HG03432 (cell line): ENCODE results near the gene SPNS2.
"Not testable (repeated sequence)": the region's sequence is repeated elsewhere in the genome, so short reads cannot be mapped to it uniquely, and the experiment has no call there.

Experiments used
- ATAC-seq: cut with Tn5 transposase; IDR thresholded peaks from one replicate; pipeline ENCODE4 v1.9.1; 2021; ENCODE audit warnings: mild to moderate bottlenecking, moderate library complexity; ENCODE audit not compliant: unreplicated experiment

Gene SPNS2

GRCh38 chr17:4562015-4562969 is 63.6 kb downstream of the SPNS2 start:
- no peak for ATAC-seq

DNA sequence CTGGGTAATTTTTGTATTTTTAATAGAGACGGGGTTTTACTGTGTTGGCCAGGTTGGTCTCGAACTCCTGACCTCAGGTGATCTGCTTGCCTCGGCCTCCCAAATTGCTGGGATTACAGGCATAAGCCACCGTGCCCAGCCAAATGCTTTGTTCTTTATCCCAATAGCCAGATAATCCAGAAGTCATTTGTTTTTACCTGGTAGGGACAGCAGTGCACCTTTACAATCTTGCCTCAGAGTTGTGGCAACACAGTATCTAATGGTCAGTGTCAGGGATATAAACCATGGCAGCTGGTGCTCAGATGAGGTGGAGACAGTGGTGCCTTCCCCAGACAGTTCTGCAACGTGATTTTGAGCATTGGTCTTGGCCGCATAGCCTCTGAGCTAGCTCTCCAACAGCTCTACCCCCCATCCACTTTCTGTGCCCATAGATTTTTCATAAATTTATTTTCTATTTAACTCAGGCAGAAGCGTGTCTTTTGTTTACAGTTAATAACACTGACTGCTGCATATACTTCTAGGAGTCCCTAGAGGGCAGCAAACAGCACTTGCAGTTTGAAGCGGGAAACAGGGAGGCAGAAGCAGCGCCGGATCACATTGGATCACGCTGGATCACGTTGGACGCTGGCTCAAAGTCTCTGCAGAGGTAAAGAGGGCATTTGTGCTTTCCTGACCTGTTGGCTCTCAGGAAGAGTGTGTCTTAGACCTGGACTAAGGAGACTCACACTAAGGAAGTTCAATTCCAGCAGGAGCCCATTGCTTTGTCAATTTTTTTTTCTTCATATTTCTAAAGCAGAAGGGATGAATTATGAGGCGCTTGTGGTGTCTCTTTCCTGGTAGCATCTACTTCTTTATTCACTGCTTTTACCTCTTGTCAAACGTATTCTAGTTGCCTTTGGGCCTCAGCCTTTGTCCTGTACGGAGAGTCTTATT is 66.8 kb downstream of the SPNS2 start:
- ATAC-seq, result no peak

DNA sequence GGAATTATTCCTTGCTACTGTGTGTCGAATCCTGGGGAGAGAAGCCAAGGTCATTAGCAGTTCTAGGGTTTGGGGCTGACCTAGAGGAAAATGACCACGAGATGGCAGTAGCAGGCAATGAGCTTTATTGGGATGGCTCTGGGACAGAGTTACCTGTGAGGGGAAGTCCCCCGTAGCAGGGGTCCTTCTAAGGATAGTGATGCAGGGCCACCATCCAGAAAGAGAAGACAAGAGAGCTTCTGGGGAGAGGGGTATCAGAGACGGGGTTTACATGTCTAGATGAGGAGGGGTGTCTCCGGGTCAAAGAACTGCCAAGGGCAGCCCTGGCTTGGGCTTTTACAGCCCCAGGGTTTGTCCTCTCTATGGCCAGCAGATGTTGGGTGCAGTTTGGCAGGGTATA is 68.1 kb downstream of the SPNS2 start:
- ATAC-seq, result no peak

DNA sequence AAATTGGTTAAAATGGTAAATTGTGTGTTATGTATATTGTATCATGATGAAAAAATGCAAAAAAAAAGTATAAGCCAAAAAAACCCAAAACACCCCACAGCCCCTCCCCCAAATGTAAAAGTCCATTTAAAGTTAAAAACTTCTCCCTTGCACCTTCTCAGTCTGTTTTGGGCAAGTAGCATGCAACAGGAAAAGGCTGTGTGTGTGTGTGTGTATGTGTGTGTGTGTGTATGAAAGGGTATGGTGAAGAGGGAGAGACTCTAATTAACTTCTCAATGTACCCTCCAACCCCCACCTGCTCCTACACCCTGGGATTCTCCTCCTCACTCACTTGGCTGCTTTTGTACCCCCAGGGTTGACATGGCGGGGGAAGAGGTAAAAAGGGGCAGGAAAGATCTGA is 70.9 kb downstream of the SPNS2 start:
- ATAC-seq, result no peak

DNA sequence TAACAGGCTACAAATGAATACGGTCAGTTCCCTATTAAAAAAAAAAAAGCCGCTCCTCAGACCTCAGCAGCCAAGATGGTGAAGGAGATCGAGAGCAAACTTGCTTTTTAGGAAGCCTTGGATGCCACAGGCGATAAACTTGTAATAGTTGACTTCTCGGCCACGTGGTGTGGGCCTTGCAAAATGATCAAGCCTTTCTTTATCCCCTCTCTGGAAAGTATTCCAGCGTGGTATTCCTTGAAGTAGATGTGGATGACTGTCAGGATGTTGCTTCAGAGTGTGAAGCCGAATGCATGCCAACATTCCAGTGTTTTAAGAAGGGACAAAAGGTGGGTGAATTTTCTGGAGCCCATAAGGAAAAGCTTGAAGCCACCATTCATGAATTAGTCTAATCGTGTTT is 73.5 kb downstream of the SPNS2 start:
- no peak for ATAC-seq

DNA sequence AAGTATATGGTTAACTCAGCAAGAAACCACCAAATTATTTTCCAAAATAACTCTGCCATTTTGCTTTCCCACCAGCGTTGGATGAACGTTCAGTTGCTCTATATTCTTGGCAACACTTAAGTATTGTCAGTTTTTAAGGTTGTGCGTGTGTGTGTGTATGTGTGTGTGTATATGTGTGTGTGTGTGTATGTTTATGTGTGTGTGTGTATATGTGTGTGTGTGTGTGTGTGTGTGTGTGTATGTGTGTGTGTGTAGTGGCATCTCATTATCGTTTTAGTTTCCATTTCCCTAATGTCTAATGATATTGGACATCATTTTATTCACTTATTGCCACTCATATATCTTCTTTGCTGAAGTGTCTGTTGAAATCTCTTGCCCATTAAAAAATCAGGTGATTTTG is 74.4 kb downstream of the SPNS2 start:
- ATAC-seq, result no peak

GRCh38 chr17:4573669-4574068 is 75.0 kb downstream of the SPNS2 start:
- ATAC-seq, result no peak

- no peak for ATAC-seq
These were observed 75.9 kb downstream of the SPNS2 start for GRCh38 chr17:4574448-4575045.

DNA sequence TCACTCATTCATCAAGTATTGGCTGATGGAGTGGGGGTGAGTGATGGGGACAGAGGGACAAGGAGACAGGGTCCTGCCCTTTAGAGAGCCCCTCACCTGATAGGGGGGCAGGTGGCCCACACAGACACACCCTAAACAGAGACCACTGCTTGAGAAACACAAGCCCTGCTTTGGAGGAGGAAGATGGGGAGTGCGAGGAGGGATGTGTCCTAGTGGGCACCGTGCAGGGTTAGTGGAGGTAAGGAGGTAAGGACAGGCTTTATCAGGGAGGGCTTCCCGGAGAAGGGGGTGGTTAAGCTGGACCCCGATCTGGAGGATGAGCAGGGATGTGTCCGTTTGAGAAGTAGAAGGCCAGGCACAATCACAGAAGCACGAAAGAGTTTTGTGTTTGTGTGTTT is 77.5 kb downstream of the SPNS2 start:
- ATAC-seq, result no peak

DNA sequence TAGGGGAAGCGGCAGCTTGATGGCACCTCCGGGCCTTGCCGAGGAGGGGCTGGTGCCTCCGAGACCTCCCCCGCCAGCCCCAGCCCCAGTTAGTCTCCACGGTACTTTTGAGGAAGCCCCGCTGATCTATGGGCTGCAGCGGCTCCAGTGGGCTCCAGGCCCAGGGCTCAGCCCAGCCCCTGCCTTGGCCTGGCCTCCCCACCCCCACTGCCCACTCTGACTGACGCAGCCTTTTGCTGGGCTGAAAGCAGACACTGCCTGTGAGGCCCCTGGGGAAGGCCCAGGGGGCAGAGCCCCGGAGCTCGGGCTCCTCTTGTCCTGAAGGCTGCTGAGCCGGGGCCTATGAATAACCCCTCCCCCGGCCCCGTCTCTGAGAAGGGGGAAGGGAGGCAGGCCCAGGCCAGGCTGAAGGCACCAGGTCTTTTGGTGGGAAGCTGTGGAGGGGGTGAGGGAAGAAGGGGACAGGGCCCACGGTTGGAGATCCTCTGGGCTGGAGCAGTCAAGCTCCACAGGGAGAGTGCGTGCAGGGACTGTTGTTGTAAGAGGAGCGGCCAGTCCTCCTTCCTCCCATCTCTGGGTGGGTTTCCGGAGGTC is 78.1 kb downstream of the SPNS2 start:
- no peak for ATAC-seq

GRCh38 chr17:4577386-4577993 is 78.8 kb downstream of the SPNS2 start:
- no peak for ATAC-seq

- not testable (repeated sequence) for ATAC-seq
These were observed 79.7 kb downstream of the SPNS2 start for GRCh38 chr17:4578349-4578748.

DNA sequence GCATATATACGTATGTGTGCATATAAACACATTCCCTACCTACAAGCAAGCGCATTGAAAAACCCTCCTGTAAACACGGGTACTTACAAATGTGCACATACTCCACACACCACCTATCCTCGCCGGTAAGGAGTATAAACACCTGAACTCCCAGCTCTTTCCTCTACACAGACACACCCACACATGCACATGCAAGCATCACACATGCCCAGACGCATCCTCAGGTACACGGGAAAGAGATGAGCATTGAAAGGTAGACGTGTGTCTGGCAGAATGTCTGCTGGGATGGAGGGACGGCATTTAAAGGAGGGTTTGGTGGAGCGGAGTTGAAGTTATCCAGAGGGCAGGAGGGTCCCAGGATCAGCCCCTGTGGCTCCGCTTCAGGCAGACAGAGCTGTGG is 81.0 kb downstream of the SPNS2 start:
- ATAC-seq, result no peak

- no peak for ATAC-seq
These were observed 81.6 kb downstream of the SPNS2 start for GRCh38 chr17:4580291-4580690.

DNA sequence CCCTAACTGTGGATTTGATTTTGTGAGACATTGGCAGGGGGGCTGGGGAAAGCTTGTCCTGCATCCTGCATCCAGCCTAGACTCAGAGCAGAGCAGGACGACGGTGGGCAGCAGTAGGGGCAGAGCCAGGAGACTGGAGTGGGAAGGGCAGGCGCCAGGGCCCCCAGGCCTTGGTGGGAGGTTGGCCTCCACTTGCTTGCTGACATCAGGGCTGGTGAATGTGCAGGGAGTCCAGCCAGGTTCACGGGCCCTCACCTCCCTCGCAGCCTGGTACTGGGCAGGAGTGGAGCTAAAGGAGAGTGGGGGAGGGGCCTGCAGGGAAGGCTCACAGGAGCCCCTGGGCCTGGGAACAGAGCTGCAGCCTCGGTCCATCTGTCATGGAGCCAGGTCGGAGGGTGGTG is 83.4 kb downstream of the SPNS2 start:
- ATAC-seq, result no peak

- no peak for ATAC-seq
These were observed 84.0 kb downstream of the SPNS2 start for GRCh38 chr17:4582691-4583090.

DNA sequence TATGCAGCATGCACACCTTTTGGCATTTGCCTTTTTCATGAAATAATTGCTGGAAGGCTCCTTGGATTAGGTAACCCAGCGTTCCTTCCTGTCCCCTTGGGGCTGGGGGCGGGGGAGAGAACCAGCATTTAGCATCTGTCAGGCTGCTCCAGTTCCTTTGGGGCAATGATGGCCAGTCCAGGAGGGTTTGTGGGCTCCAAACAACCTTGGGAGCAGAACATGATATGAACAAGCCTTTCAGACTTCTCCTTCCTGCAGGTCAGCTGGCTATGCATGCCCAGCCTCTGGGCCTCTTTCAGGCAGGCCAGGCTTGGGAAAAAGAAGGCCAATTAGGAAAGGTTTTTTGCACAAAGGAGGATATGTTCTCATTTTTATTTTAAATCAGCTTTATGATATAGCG is 84.5 kb downstream of the SPNS2 start:
- no peak for ATAC-seq

- no peak for ATAC-seq
These were observed 85.1 kb downstream of the SPNS2 start for GRCh38 chr17:4583782-4584100.

DNA sequence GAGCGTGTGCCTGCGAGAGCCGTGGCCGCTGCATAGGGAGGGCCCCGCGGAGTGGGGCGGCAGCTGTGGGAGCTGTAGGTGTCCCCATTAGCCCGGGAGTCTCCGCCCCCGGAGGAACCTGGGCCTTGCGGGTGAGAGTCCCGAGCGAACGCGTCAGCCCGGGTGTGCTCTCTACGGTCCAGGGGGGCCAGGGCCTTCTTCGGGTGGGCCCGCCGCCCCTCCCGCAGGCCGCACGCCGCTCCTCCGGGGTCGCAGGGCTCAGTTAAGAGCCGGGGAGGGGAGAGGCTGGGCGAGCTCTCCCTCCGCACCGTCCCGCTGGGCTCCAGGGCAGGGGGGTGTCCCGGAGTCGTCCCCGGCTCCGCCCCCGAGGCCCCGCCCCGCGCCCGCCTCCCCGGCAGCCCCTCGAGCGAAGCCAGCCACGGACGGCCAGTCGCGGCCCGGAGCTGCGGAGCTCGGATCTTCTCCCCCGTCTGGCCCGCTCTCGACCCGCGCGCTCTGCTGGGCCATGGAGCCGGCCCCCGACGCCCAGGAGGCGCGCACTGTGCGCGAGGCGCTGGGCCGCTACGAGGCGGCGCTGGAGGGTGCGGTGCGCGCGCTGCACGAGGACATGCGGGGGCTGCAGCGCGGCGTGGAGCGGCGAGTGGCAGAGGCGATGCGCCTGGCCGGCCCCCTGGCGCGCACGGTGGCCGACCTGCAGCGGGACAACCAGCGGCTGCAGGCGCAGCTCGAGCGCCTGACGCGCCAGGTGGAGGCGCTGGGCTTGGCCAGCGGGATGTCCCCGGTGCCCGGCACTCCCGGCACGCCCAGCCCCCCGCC is 85.6 kb downstream of the SPNS2 start, which contains the start of gene SMTNL2:
Gene SMTNL2, plus strand, starts transcription at position 429 of the 816 bp plus-strand sequence. Its CDS starts 77 bp downstream, at position 506.
- no peak for ATAC-seq
